HepG2 (cell line): ENCODE data around the gene NEAT1. TPM values are rescaled to one million over a fixed set of nuclear protein-coding genes. Genes with fewer than 3 reads are reported as not detected.

Experiments
- AFF4 ChIP-seq: sonication (generic); formaldehyde crosslinking; IDR thresholded peaks from 2 replicates; pipeline ENCODE4 v1.4.0; 2020; ENCODE audit warnings: missing genetic modification reagents
- GATA4 ChIP-seq: sonication (generic); IDR thresholded peaks from 2 replicates; pipeline ENCODE4 v1.6.1; 2016; ENCODE audit warnings: antibody characterized with exemption, low read depth, borderline replicate concordance
- KDM5A ChIP-seq: fragments of 200-600 bp; sonication (generic); IDR thresholded peaks from 2 replicates; pipeline ENCODE4 v1.7.0; 2018; ENCODE audit warnings: antibody characterized with exemption, mild to moderate bottlenecking, low read length, borderline replicate concordance
- LCORL ChIP-seq, 2 experiments: fragments of 450-650 bp in 1 of 2; sonication (generic) in 1 of 2; formaldehyde crosslinking in 1 of 2; IDR thresholded peaks; 2 replicates each; pipeline versions ENCODE4 v1.5.0 to v1.6.1; 2017 to 2020; ENCODE audit warnings: antibody characterized with exemption in 1 of 2, missing genetic modification reagents in 1 of 2
- NCOA1 ChIP-seq: sonication (generic); formaldehyde crosslinking; IDR thresholded peaks from 2 replicates; pipeline ENCODE4 v1.9.0; 2021; ENCODE audit warnings: missing genetic modification reagents
- POLR2AphosphoS5 ChIP-seq: IDR thresholded peaks from 2 replicates; pipeline ENCODE4 v1.6.1; 2012; ENCODE audit warnings: low read depth, low read length
- PRDM15 ChIP-seq: sonication (generic); formaldehyde crosslinking; IDR thresholded peaks from 2 replicates; pipeline ENCODE4 v1.4.0; 2020; ENCODE audit warnings: missing genetic modification reagents
- TP53 ChIP-seq: sonication (generic); formaldehyde crosslinking; conservative IDR thresholded peaks from 2 replicates; pipeline ENCODE4 v1.4.0; 2020; ENCODE audit warnings: missing genetic modification reagents
- ZBTB7B ChIP-seq: sonication (generic); formaldehyde crosslinking; IDR thresholded peaks from 2 replicates; pipeline ENCODE4 v1.4.0; 2020; ENCODE audit warnings: missing genetic modification reagents
- ZNF224 ChIP-seq: sonication (generic); formaldehyde crosslinking; IDR thresholded peaks from 2 replicates; pipeline ENCODE4 v1.5.0; 2020; ENCODE audit warnings: mild to moderate bottlenecking, missing genetic modification reagents
- ZNF333 ChIP-seq: sonication (generic); formaldehyde crosslinking; IDR thresholded peaks from 2 replicates; pipeline ENCODE4 v1.4.0; 2020; ENCODE audit warnings: mild to moderate bottlenecking, missing genetic modification reagents, borderline replicate concordance
- ZNF383 ChIP-seq: sonication (generic); formaldehyde crosslinking; IDR thresholded peaks from 2 replicates; pipeline ENCODE4 v1.4.0; 2020; ENCODE audit warnings: missing genetic modification reagents, mild to moderate bottlenecking, borderline replicate concordance
- ZNF737 ChIP-seq: sonication (generic); formaldehyde crosslinking; IDR thresholded peaks from 2 replicates; pipeline ENCODE4 v1.5.0; 2020; ENCODE audit warnings: missing genetic modification reagents, mild to moderate bottlenecking, borderline replicate concordance
- polyA plus RNA-seq, 8 experiments: library from polyadenylated mRNA; depleted of rRNA in 3 of 8; stranded (reverse) in 7 of 8; unstranded in 1 of 8; fragments of >200 nt; fragmentation: Illumina TruSeq in 4 of 8; extraction: Trizol in 4 of 8; gene quantifications; 2 replicates each; pipeline versions ENCODE4 v1.2.1 to v1.2.3, GENCODE V29; 2011 to 2016; ENCODE audit warnings: low read depth in 4 of 8, missing spikeins in 1 of 8, mixed read lengths in 1 of 8; ENCODE audit not compliant: insufficient read depth in 1 of 8
- total RNA-seq, 5 experiments: library from RNA; depleted of rRNA; stranded (reverse); fragments of >200 nt; fragmentation: Illumina TruSeq; extraction: Trizol; gene quantifications; 2 replicates each; pipeline ENCODE4 v1.2.3, GENCODE V29; 2016; ENCODE audit warnings: low read depth in 1 of 5
- TF ChIP-seq, protein P1 (sequence below): sonication (generic); formaldehyde crosslinking; IDR thresholded peaks from 2 replicates; pipeline ENCODE4 v1.4.0; 2020; ENCODE audit warnings: mild to moderate bottlenecking, missing genetic modification reagents, borderline replicate concordance

Gene NEAT1
- total and polyA plus RNA-seq, 2 of the 13 experiments (the other 11 are each of a cell fraction or from before 2014, with no cell fraction given) = 20.5 to 41.2 TPM

- no peak for TF ChIP-seq ZNF333
- no peak for TF ChIP-seq ZNF224 (CRISPR knock-in tag)
- TF ChIP-seq TP53 (CRISPR knock-in tag) = no peak
- TF ChIP-seq LCORL (IDR thresholded peaks at IDR 0.05) = no peak
- peak; percentile 88 for TF ChIP-seq LCORL (CRISPR knock-in tag; IDR thresholded peaks at IDR 0.05)
- no peak for TF ChIP-seq PRDM15 (CRISPR knock-in tag)
- peak; percentile 95 for TF ChIP-seq ZBTB7B (CRISPR knock-in tag)
- peak; percentile 55 for TF ChIP-seq POLR2AphosphoS5
- no peak for TF ChIP-seq ZNF383 (CRISPR knock-in tag)
- TF ChIP-seq KDM5A = 0 out of 2 replicates have a peak, but pooled peaks have one; percentile 18
- TF ChIP-seq ZNF737 (CRISPR knock-in tag) = no peak
- no peak for TF ChIP-seq GATA4
- TF ChIP-seq, protein P1, sequence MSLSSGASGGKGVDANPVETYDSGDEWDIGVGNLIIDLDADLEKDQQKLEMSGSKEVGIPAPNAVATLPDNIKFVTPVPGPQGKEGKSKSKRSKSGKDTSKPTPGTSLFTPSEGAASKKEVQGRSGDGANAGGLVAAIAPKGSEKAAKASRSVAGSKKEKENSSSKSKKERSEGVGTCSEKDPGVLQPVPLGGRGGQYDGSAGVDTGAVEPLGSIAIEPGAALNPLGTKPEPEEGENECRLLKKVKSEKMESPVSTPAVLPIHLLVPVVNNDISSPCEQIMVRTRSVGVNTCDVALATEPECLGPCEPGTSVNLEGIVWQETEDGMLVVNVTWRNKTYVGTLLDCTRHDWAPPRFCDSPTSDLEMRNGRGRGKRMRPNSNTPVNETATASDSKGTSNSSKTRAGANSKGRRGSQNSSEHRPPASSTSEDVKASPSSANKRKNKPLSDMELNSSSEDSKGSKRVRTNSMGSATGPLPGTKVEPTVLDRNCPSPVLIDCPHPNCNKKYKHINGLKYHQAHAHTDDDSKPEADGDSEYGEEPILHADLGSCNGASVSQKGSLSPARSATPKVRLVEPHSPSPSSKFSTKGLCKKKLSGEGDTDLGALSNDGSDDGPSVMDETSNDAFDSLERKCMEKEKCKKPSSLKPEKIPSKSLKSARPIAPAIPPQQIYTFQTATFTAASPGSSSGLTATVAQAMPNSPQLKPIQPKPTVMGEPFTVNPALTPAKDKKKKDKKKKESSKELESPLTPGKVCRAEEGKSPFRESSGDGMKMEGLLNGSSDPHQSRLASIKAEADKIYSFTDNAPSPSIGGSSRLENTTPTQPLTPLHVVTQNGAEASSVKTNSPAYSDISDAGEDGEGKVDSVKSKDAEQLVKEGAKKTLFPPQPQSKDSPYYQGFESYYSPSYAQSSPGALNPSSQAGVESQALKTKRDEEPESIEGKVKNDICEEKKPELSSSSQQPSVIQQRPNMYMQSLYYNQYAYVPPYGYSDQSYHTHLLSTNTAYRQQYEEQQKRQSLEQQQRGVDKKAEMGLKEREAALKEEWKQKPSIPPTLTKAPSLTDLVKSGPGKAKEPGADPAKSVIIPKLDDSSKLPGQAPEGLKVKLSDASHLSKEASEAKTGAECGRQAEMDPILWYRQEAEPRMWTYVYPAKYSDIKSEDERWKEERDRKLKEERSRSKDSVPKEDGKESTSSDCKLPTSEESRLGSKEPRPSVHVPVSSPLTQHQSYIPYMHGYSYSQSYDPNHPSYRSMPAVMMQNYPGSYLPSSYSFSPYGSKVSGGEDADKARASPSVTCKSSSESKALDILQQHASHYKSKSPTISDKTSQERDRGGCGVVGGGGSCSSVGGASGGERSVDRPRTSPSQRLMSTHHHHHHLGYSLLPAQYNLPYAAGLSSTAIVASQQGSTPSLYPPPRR (CRISPR knock-in tag) = no peak
- TF ChIP-seq NCOA1 (CRISPR knock-in tag) = no peak
- no peak for TF ChIP-seq AFF4 (CRISPR knock-in tag)
Measured at GRCh38 chr11:65487467-65488272, 65.1 kb downstream of the NEAT1 start (continued).
